Measurements from ENCODE around the gene IRF1.
"Not testable (repeated sequence)": the region's sequence is repeated elsewhere in the genome, so short reads cannot be mapped to it uniquely, and the experiment has no call there.

Gene IRF1

GRCh38 chr5:132486318-132487094, 4.1 kb downstream of the IRF1 start:
- FAIRE-seq, result no peak

GRCh38 chr5:132485641-132486317, 4.8 kb downstream of the IRF1 start:
- no peak for FAIRE-seq

GRCh38 chr5:132484876-132485640, 5.5 kb downstream of the IRF1 start:
- not testable (repeated sequence) for FAIRE-seq

- FAIRE-seq, result no peak
These were observed 6.2 kb downstream of the IRF1 start for GRCh38 chr5:132484391-132484725.

- no peak for FAIRE-seq
These were observed 6.7 kb downstream of the IRF1 start for GRCh38 chr5:132483661-132484390.

GRCh38 chr5:132483101-132483500, 7.5 kb downstream of the IRF1 start:
- FAIRE-seq, result no peak

- no peak for FAIRE-seq
These were observed 8.9 kb downstream of the IRF1 start for GRCh38 chr5:132481596-132482211.

GRCh38 chr5:132480893-132481595, 9.5 kb downstream of the IRF1 start:
- FAIRE-seq, result no peak

- FAIRE-seq, result no peak
These were observed 10.1 kb downstream of the IRF1 start for GRCh38 chr5:132480546-132480892.

- FAIRE-seq, result no peak
These were observed 10.5 kb downstream of the IRF1 start for GRCh38 chr5:132480042-132480441.

- no peak for FAIRE-seq
These were observed 11.2 kb downstream of the IRF1 start for GRCh38 chr5:132479111-132479951.

- FAIRE-seq, result no peak
These were observed 12.2 kb downstream of the IRF1 start for GRCh38 chr5:132478366-132478871.

GRCh38 chr5:132477784-132478365, 12.7 kb downstream of the IRF1 start:
- no peak for FAIRE-seq

- FAIRE-seq, result no peak
These were observed 13.4 kb downstream of the IRF1 start for GRCh38 chr5:132476876-132477781.

GRCh38 chr5:132475987-132476875, 14.3 kb downstream of the IRF1 start:
- FAIRE-seq, result no peak

- no peak for FAIRE-seq
These were observed 15.1 kb downstream of the IRF1 start for GRCh38 chr5:132475497-132475882.

- no peak for FAIRE-seq
These were observed 15.6 kb downstream of the IRF1 start for GRCh38 chr5:132474881-132475496.

Data from islet of Langerhans (tissue), 1 donor.